SK-N-MC (cell line): Measurements from ENCODE around the gene FHAD1.
"Not testable (repeated sequence)": the region's sequence is repeated elsewhere in the genome, so short reads cannot be mapped to it uniquely, and the experiment has no call there.

ENCODE experiments used
- DNase-seq: peaks from one replicate; pipeline ENCODE4 v3.0.0-alpha.2; 2011; ENCODE audit warnings: low read depth, low spot score
- H3K27ac ChIP-seq: fragments of 200-600 bp; sonication (generic); 2 replicates; pipeline ENCODE4 v1.5.1; 2016; ENCODE audit warnings: mixed run types
- H3K36me3 ChIP-seq: fragments of 200-600 bp; sonication (generic); 2 replicates; pipeline ENCODE4 v1.6.1; 2017; ENCODE audit warnings: antibody characterized with exemption, low read length, mixed read lengths; ENCODE audit not compliant: insufficient read depth
- H3K4me3 ChIP-seq: fragments of 200-600 bp; sonication (generic); 2 replicates; pipeline ENCODE4 v1.5.1; 2016
- H3K9ac ChIP-seq: fragments of 200-600 bp; sonication (generic); 2 replicates; pipeline ENCODE4 v1.8.0; 2017; ENCODE audit warnings: mixed run types, mixed read lengths; ENCODE audit not compliant: insufficient read length
- H3K9me3 ChIP-seq: fragments of 200-600 bp; sonication (generic); 2 replicates; pipeline ENCODE4 v1.6.1; 2017; ENCODE audit warnings: low read depth, mild to moderate bottlenecking, antibody characterized with exemption, low read length, moderate library complexity, mixed read lengths
- EZH2 ChIP-seq: fragments of 200-600 bp; sonication (generic); IDR thresholded peaks from one replicate; pipeline ENCODE4 v1.6.1; 2017; ENCODE audit warnings: antibody characterized with exemption
- FOXP2 ChIP-seq: optimal IDR thresholded peaks from 2 replicates; pipeline ENCODE3; 2011; ENCODE audit warnings: mild to moderate bottlenecking, moderate library complexity; ENCODE audit not compliant: insufficient read depth; ENCODE audit errors: extremely low read length, control extremely low read depth
- POLR2AphosphoS5 ChIP-seq: IDR thresholded peaks from 2 replicates; pipeline ENCODE4 v1.6.1; 2012; ENCODE audit warnings: mild to moderate bottlenecking, low read depth, low read length, borderline replicate concordance

Gene FHAD1

GRCh38 chr1:15362096-15362736 is 115.2 kb downstream of the FHAD1 start:
- Histone ChIP-seq H3K36me3 (no peaks in the 10 kb centered on the region), H3K4me3 (no peak overlapping the region), H3K9ac (no peak overlapping the region), H3K9me3 (no peaks in the 10 kb centered on the region), H3K27ac (no peak overlapping the region)
- DNase-seq, result no peak
- TF ChIP-seq FOXP2, result no peak
- TF ChIP-seq EZH2, result no peak
- no peak for TF ChIP-seq POLR2AphosphoS5

GRCh38 chr1:15362737-15363128 is 115.7 kb downstream of the FHAD1 start:
- Histone ChIP-seq H3K36me3 (no peaks in the 10 kb centered on the region), H3K9me3 (no peaks in the 10 kb centered on the region), H3K4me3 (no peak overlapping the region), H3K27ac (no peak overlapping the region), H3K9ac (no peak overlapping the region)
- no peak for DNase-seq
- TF ChIP-seq EZH2, result no peak
- TF ChIP-seq FOXP2, result no peak
- TF ChIP-seq POLR2AphosphoS5, result no peak

- no peak for TF ChIP-seq FOXP2
- TF ChIP-seq EZH2, result no peak
- TF ChIP-seq POLR2AphosphoS5, result no peak
- no peak overlapping the region for H3K4me3 ChIP-seq
- no peak overlapping the region for H3K9ac ChIP-seq
- no peaks in the 10 kb centered on the region for H3K36me3 ChIP-seq
- no peaks in the 10 kb centered on the region for H3K9me3 ChIP-seq
- H3K27ac ChIP-seq, result no peak overlapping the region
- DNase-seq, result no peak
Measured at GRCh38 chr1:15364740-15365139, 117.7 kb downstream of the FHAD1 start.

- H3K9me3 ChIP-seq, result no peaks in the 10 kb centered on the region
- H3K4me3 ChIP-seq, result no peak overlapping the region
- H3K9ac ChIP-seq, result no peak overlapping the region
- no peak overlapping the region for H3K27ac ChIP-seq
- no peak for DNase-seq
- TF ChIP-seq FOXP2 (no peak), EZH2 (no peak), POLR2AphosphoS5 (no peak)
- no peaks in the 10 kb centered on the region for H3K36me3 ChIP-seq
Measured at GRCh38 chr1:15368888-15369287, 121.9 kb downstream of the FHAD1 start.

GRCh38 chr1:15370268-15370667 is 123.2 kb downstream of the FHAD1 start:
- no peak for TF ChIP-seq FOXP2
- TF ChIP-seq POLR2AphosphoS5, result no peak
- no peak for TF ChIP-seq EZH2
- no peak for DNase-seq
- no peak overlapping the region for H3K27ac ChIP-seq
- no peaks in the 10 kb centered on the region for H3K9me3 ChIP-seq
- no peak overlapping the region for H3K9ac ChIP-seq
- no peaks in the 10 kb centered on the region for H3K36me3 ChIP-seq
- no peak overlapping the region for H3K4me3 ChIP-seq

GRCh38 chr1:15370781-15371520 is 123.9 kb downstream of the FHAD1 start:
- Histone ChIP-seq H3K9ac (no peak overlapping the region), H3K27ac (no peak overlapping the region), H3K9me3 (no peaks in the 10 kb centered on the region), H3K4me3 (no peak overlapping the region), H3K36me3 (no peaks in the 10 kb centered on the region)
- DNase-seq, result no peak
- TF ChIP-seq FOXP2 (no peak), EZH2 (no peak), POLR2AphosphoS5 (no peak)

GRCh38 chr1:15371610-15372545 is 124.9 kb downstream of the FHAD1 start:
- no peak for DNase-seq
- Histone ChIP-seq H3K9ac (no peak overlapping the region), H3K27ac (no peak overlapping the region), H3K36me3 (no peaks in the 10 kb centered on the region), H3K9me3 (no peaks in the 10 kb centered on the region), H3K4me3 (no peak overlapping the region)
- TF ChIP-seq EZH2, result no peak
- TF ChIP-seq POLR2AphosphoS5, result no peak
- TF ChIP-seq FOXP2, result no peak

GRCh38 chr1:15378729-15379128 is 131.7 kb downstream of the FHAD1 start:
- Histone ChIP-seq H3K4me3 (no peak overlapping the region), H3K27ac (no peak overlapping the region), H3K9me3 (no peaks in the 10 kb centered on the region), H3K36me3 (no peaks in the 10 kb centered on the region), H3K9ac (no peak overlapping the region)
- TF ChIP-seq FOXP2 (no peak), POLR2AphosphoS5 (no peak), EZH2 (no peak)
- DNase-seq, result no peak

GRCh38 chr1:15379151-15379550 is 132.1 kb downstream of the FHAD1 start:
- H3K4me3 ChIP-seq, H3K9ac ChIP-seq, H3K9me3 ChIP-seq, DNase-seq, H3K36me3 ChIP-seq, H3K27ac ChIP-seq: not testable (repeated sequence)
